GM18498 (cell line): ENCODE data around the gene FOXC1.

Experiments used
- ATAC-seq: cut with Tn5 transposase; IDR thresholded peaks from one replicate; pipeline ENCODE4 v1.9.1; 2021; ENCODE audit warnings: mild to moderate bottlenecking, moderate library complexity; ENCODE audit not compliant: unreplicated experiment

The FOXC1 gene

GRCh38 chr6:1640476-1640875, 30.8 kb downstream of the FOXC1 start:
- ATAC-seq, result no peak

- ATAC-seq, result no peak
These were observed 31.7 kb downstream of the FOXC1 start for GRCh38 chr6:1641343-1641885.

- ATAC-seq, result no peak
These were observed 33.4 kb downstream of the FOXC1 start for GRCh38 chr6:1643111-1643510.

- no peak for ATAC-seq
These were observed 34.2 kb downstream of the FOXC1 start for GRCh38 chr6:1643830-1644445.

GRCh38 chr6:1644516-1645060, 34.9 kb downstream of the FOXC1 start:
- no peak for ATAC-seq

GRCh38 chr6:1645466-1646185, 35.9 kb downstream of the FOXC1 start:
- ATAC-seq, result no peak

- no peak for ATAC-seq
These were observed 41.6 kb downstream of the FOXC1 start for GRCh38 chr6:1651362-1651761.

GRCh38 chr6:1652842-1653241, 43.1 kb downstream of the FOXC1 start:
- ATAC-seq, result no peak

GRCh38 chr6:1654054-1654453, 44.3 kb downstream of the FOXC1 start:
- no peak for ATAC-seq

- ATAC-seq, result no peak
These were observed 47.5 kb downstream of the FOXC1 start for GRCh38 chr6:1657116-1657770.

- no peak for ATAC-seq
These were observed 48.1 kb downstream of the FOXC1 start for GRCh38 chr6:1657771-1658165.

GRCh38 chr6:1658212-1659005, 48.7 kb downstream of the FOXC1 start:
- no peak for ATAC-seq

- no peak for ATAC-seq
These were observed 50.1 kb downstream of the FOXC1 start for GRCh38 chr6:1659816-1660215.

- ATAC-seq, result no peak
These were observed 52.8 kb downstream of the FOXC1 start for GRCh38 chr6:1662534-1662933.
